PC-3 (cell line): Measurements from ENCODE around the gene ACBD5.

Experiments
- CTCF ChIP-seq: fragments of 300-600 bp; sonication (generic); conservative IDR thresholded peaks from 2 replicates; pipeline ENCODE4 v1.5.1; 2017; ENCODE audit warnings: antibody characterized with exemption, low read depth, mild to moderate bottlenecking, low read length
- EZH2 ChIP-seq: fragments of 300-600 bp; sonication (generic); IDR thresholded peaks from one replicate; pipeline ENCODE4 v1.6.1; 2017; ENCODE audit warnings: antibody characterized with exemption, mild to moderate bottlenecking, low read length; ENCODE audit not compliant: unreplicated experiment
- EZH2phosphoT487 ChIP-seq: fragments of 300-600 bp; sonication (generic); IDR thresholded peaks from 2 replicates; pipeline ENCODE4 v1.6.1; 2018; ENCODE audit warnings: mild to moderate bottlenecking, antibody characterized with exemption, low read length, borderline replicate concordance

- TF ChIP-seq CTCF (no peak), EZH2phosphoT487 (no peak), EZH2 (no peak)
These were observed 36.0 kb upstream of the ACBD5 start for GRCh38 chr10:27276581-27276980.
